SK-N-SH (cell line): Measurements from ENCODE around the gene PORCN. TPM values are rescaled to one million over a fixed set of nuclear protein-coding genes. Genes with fewer than 3 reads are reported as not detected.

Experiments
- CTCF ChIA-PET: fragments of 300-600, 350-600 bp; formaldehyde crosslinking; extraction: SDS; loops from one replicate; lab custom pipeline; 2021; lab: Yijun Ruan, JAX
- POLR2A ChIA-PET: fragments of 350-600 bp; sonication (Branson Sonifier 250); formaldehyde crosslinking; extraction: SDS; loops from one replicate; lab custom pipeline; 2020; ENCODE audit warnings: antibody characterized with exemption, inconsistent platforms; lab: Yijun Ruan, JAX
- DNase-seq: peaks from one replicate; pipeline ENCODE4 v3.0.0; 2012
- H2AFZ ChIP-seq: fragments of 200-600 bp; sonication (generic); 2 replicates; pipeline ENCODE4 v1.8.1; 2016; ENCODE audit warnings: antibody characterized with exemption, mild to moderate bottlenecking, low read depth
- H3F3A ChIP-seq: fragments of 200-600 bp; sonication (generic); replicated peaks from 2 replicates; pipeline ENCODE3; 2016; ENCODE audit warnings: antibody characterized with exemption, mild to moderate bottlenecking; ENCODE audit not compliant: insufficient read depth
- H3K27ac ChIP-seq, 2 experiments: fragments of 200-500 bp in 1 of 2; fragments of 200-600 bp in 1 of 2; sonication (Bioruptor generic) in 1 of 2; sonication (generic), shearing (Covaris generic) in 1 of 2; 2 replicates each; pipeline versions ENCODE4 v1.5.1 to v1.6.1; 2014 to 2016; ENCODE audit warnings: low read depth in 2 of 2, inconsistent platforms in 1 of 2, low read length in 1 of 2, mild to moderate bottlenecking in 1 of 2, mixed read lengths in 1 of 2
- H3K27me3 ChIP-seq: fragments of 200-600 bp; sonication (generic), shearing (Covaris generic); 2 replicates; pipeline ENCODE4 v1.6.1; 2016; ENCODE audit warnings: mixed run types; ENCODE audit not compliant: insufficient read depth
- H3K36me3 ChIP-seq, 2 experiments: fragments of 200-500 bp in 1 of 2; fragments of 200-600 bp in 1 of 2; sonication (Bioruptor generic) in 1 of 2; sonication (generic) in 1 of 2; replicated peaks in 1 of 2; 2 replicates each; pipeline versions ENCODE3 to v1.5.1; 2014 to 2016; ENCODE audit warnings: low read length in 1 of 2, mild to moderate bottlenecking in 1 of 2; ENCODE audit not compliant: insufficient read depth in 2 of 2, control insufficient read depth in 1 of 2
- H3K4me1 ChIP-seq, 2 experiments: fragments of 200-500 bp in 1 of 2; fragments of 200-600 bp in 1 of 2; sonication (Bioruptor generic) in 1 of 2; sonication (generic), shearing (Covaris generic) in 1 of 2; 2 replicates each; pipeline versions ENCODE4 v1.5.1 to v1.6.1; 2014 to 2016; ENCODE audit warnings: low read depth in 1 of 2, low read length in 1 of 2, mixed run types in 1 of 2; ENCODE audit not compliant: insufficient read depth in 2 of 2, control insufficient read depth in 1 of 2
- H3K4me2 ChIP-seq: fragments of 200-600 bp; sonication (generic), shearing (Covaris generic); 2 replicates; pipeline ENCODE4 v1.6.1; 2017; ENCODE audit warnings: mixed run types
- H3K4me3 ChIP-seq, 2 experiments: fragments of 200-500 bp in 1 of 2; fragments of 200-600 bp in 1 of 2; sonication (Bioruptor generic) in 1 of 2; sonication (generic), shearing (Covaris generic) in 1 of 2; 2 replicates each; pipeline versions ENCODE4 v1.5.1 to v1.8.1; 2014 to 2016; ENCODE audit warnings: low read depth in 2 of 2, inconsistent platforms in 1 of 2, low read length in 1 of 2, mild to moderate bottlenecking in 1 of 2, mixed read lengths in 1 of 2, moderate library complexity in 1 of 2
- H3K79me2 ChIP-seq: fragments of 200-600 bp; sonication (generic); 2 replicates; pipeline ENCODE4 v1.8.1; 2017; ENCODE audit warnings: mild to moderate bottlenecking; ENCODE audit not compliant: insufficient read depth
- H3K9ac ChIP-seq: fragments of 200-600 bp; sonication (generic); 2 replicates; pipeline ENCODE4 v1.6.1; 2017; ENCODE audit warnings: mixed run types
- H3K9me2 ChIP-seq: fragments of 200-600 bp; sonication (generic); 2 replicates; pipeline ENCODE4 v1.6.1; 2017; ENCODE audit warnings: mixed run types
- H3K9me3 ChIP-seq: fragments of 200-600 bp; sonication (generic); 2 replicates; pipeline ENCODE4 v1.6.1; 2017; ENCODE audit warnings: mixed run types, mild to moderate bottlenecking, moderate library complexity
- H4K20me1 ChIP-seq: fragments of 200-600 bp; sonication (generic); 2 replicates; pipeline ENCODE4 v1.6.1; 2017; ENCODE audit warnings: mild to moderate bottlenecking, mixed run types; ENCODE audit not compliant: insufficient read depth
- CHD2 ChIP-seq: fragments of 150-350 bp; IDR thresholded peaks from 2 replicates; pipeline ENCODE4 v1.6.1; 2018; ENCODE audit warnings: low read length; ENCODE audit not compliant: partially characterized antibody
- CTCF ChIP-seq: fragments of 200-600 bp; sonication (generic); IDR thresholded peaks from 2 replicates; pipeline ENCODE4 v1.6.1; 2017; ENCODE audit warnings: antibody characterized with exemption, mild to moderate bottlenecking, moderate library complexity
- EZH2phosphoT487 ChIP-seq: fragments of 200-600 bp; sonication (generic); IDR thresholded peaks from 2 replicates; pipeline ENCODE4 v1.6.1; 2017; ENCODE audit warnings: low read depth, mixed run types, mild to moderate bottlenecking, antibody characterized with exemption, moderate library complexity, borderline replicate concordance
- FOXM1 ChIP-seq: IDR thresholded peaks from 2 replicates; pipeline ENCODE4 v1.4.0; 2012; ENCODE audit warnings: low read depth, mild to moderate bottlenecking
- GABPA ChIP-seq: IDR thresholded peaks from 2 replicates; pipeline ENCODE4 v1.4.0; 2012; ENCODE audit warnings: low read depth, mild to moderate bottlenecking
- JUND ChIP-seq: IDR thresholded peaks from 2 replicates; pipeline ENCODE4 v1.4.0; 2012
- MXI1 ChIP-seq: IDR thresholded peaks from 2 replicates; pipeline ENCODE4 v1.6.1; 2012; ENCODE audit warnings: mild to moderate bottlenecking, low read depth, low read length, improper control_type of control experiment
- NFIC ChIP-seq: IDR thresholded peaks from 2 replicates; pipeline ENCODE4 v1.4.0; 2012; ENCODE audit warnings: borderline replicate concordance
- REST ChIP-seq: IDR thresholded peaks from 2 replicates; pipeline ENCODE4 v1.6.1; 2012; ENCODE audit warnings: mild to moderate bottlenecking, low read depth, low read length, moderate library complexity
- RFX5 ChIP-seq: IDR thresholded peaks from 2 replicates; pipeline ENCODE4 v1.6.1; 2012; ENCODE audit warnings: mild to moderate bottlenecking, improper control_type of control experiment, low read length
- RXRA ChIP-seq: IDR thresholded peaks from 2 replicates; pipeline ENCODE4 v1.4.0; 2012; ENCODE audit warnings: low read depth, mild to moderate bottlenecking, borderline replicate concordance
- SIN3A ChIP-seq: IDR thresholded peaks from 2 replicates; pipeline ENCODE4 v1.6.1; 2012; ENCODE audit warnings: low read depth, mild to moderate bottlenecking, low read length, moderate library complexity, borderline replicate concordance
- TAF1 ChIP-seq: IDR thresholded peaks from 2 replicates; pipeline ENCODE4 v1.6.1; 2012; ENCODE audit warnings: low read depth, mild to moderate bottlenecking, low read length, moderate library complexity, borderline replicate concordance
- TCF12 ChIP-seq: IDR thresholded peaks from 2 replicates; pipeline ENCODE4 v1.4.0; 2012
- TEAD4 ChIP-seq: IDR thresholded peaks from 2 replicates; pipeline ENCODE4 v1.4.0; 2012; ENCODE audit warnings: mild to moderate bottlenecking, borderline replicate concordance; ENCODE audit not compliant: insufficient read depth
- YY1 ChIP-seq: IDR thresholded peaks from 2 replicates; pipeline ENCODE4 v1.4.0; 2012; ENCODE audit warnings: low read depth, mild to moderate bottlenecking
- WGBS: methylation state at CpG from one replicate; pipeline ENCODE4 v1.1.6; 2017; ENCODE audit warnings: low lambda C conversion rate; 5-methylcytosine and 5-hydroxymethylcytosine counted together
- polyA plus RNA-seq, 3 experiments: library from polyadenylated mRNA; depleted of rRNA; stranded (reverse); fragments of >200 nt; gene quantifications; 2 replicates each; pipeline ENCODE4 v1.2.3, GENCODE V29; 2012
- TF ChIP-seq, protein P1 (sequence below): IDR thresholded peaks from 2 replicates; pipeline ENCODE4; 2012
- TF ChIP-seq, protein P2 (sequence below): IDR thresholded peaks from 2 replicates; pipeline ENCODE4 v1.4.0; 2012; ENCODE audit warnings: low read depth, borderline replicate concordance

The PORCN gene
- polyA plus RNA-seq, 1 of the 3 experiments (the other 2 are of a cell fraction): 11.0 TPM

DNA sequence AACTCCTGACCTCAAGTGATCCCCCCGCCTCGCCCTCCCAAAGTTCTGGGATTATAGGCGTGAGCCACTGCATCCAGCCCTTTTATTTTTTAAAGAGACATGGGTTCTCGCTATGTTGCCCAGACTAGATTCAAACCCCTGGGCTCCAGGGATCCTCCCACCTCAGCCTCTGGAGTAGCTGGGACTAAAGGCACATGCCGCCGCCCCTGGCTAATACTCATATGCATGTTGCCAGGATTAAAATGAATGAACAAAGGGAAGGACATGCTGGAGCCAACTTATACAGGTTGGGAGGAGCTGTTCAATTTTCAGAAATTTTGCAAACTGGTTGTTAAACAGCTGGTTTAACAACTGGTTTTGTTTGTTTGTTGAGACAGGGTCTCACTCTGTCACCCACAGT is 34.2 kb upstream of the PORCN start:
- H3K9me2 ChIP-seq: no peaks in the 10 kb centered on the region
- peaks cover 27% of the 10 kb centered on the region for H3K79me2 ChIP-seq
- no peak overlapping the region for H3K27ac ChIP-seq
- peaks cover 0 to 4% of the 10 kb centered on the region in 2 experiments; a peak in 1 of 4 replicates for H3K4me1 ChIP-seq
- 61% methylated on average over 6 of the region's 6 CpGs for WGBS
- no peaks in the 10 kb centered on the region; the same call in 1 of the 2 replicates for H3K27me3 ChIP-seq
- no peaks in the 10 kb centered on the region for H3F3A ChIP-seq
- H2AFZ ChIP-seq: no peak overlapping the region
- H3K9me3 ChIP-seq: no peaks in the 10 kb centered on the region
- POLR2A ChIA-PET: no interaction called here
- no peak for TF ChIP-seq MXI1
- no peak for TF ChIP-seq YY1
- TF ChIP-seq CHD2: no peak
- TF ChIP-seq FOXM1: no peak
- no peak for TF ChIP-seq NFIC
- no peak for TF ChIP-seq CTCF
- TF ChIP-seq RXRA: no peak
- TF ChIP-seq GABPA: no peak
- no peak for TF ChIP-seq TCF12
- TF ChIP-seq SIN3A: no peak
- no peak for TF ChIP-seq TAF1
- no peak for TF ChIP-seq EZH2phosphoT487
- CTCF ChIA-PET: interaction anchor here (0.8 to 1.5 kb wide), 4 partner anchors 11 to 45 kb away, joined by 3 read pairs; no protein-coding TSS in a partner anchor
- peak overlapping the region in 1 of 2 experiments; percentile 30; a peak in 1 of 4 replicates for H3K4me3 ChIP-seq
- H4K20me1 ChIP-seq: peaks cover 3% of the 10 kb centered on the region; the same call in 1 of the 2 replicates
- no peak for DNase-seq
- H3K9ac ChIP-seq: no peak overlapping the region
- H3K4me2 ChIP-seq: peak overlapping the region; percentile 62; the same call in 1 of the 2 replicates
- H3K36me3 ChIP-seq: no peaks in the 10 kb centered on the region

- Histone ChIP-seq H3K4me3 (peak overlapping the region; percentile 70 to 82), H3K79me2 (peaks cover 32% of the 10 kb centered on the region), H3K27ac (peak overlapping the region; percentile 32 to 60; a peak in 3 of 4 replicates), H3F3A (no peaks in the 10 kb centered on the region), H3K9me2 (no peaks in the 10 kb centered on the region), H3K4me1 (peaks cover 0 to 4% of the 10 kb centered on the region in 2 experiments; a peak in 1 of 4 replicates), H3K9me3 (no peaks in the 10 kb centered on the region), H4K20me1 (peaks cover 3% of the 10 kb centered on the region; the same call in 1 of the 2 replicates), H2AFZ (peak overlapping the region; percentile 88), H3K4me2 (peak overlapping the region; percentile 62), H3K9ac (peak overlapping the region; percentile 85), H3K27me3 (no peaks in the 10 kb centered on the region; the same call in 1 of the 2 replicates), H3K36me3 (no peaks in the 10 kb centered on the region)
- DNase-seq: peak; percentile 51
- ChIA-PET CTCF (interaction anchor here (0.5 to 1.5 kb wide), 4 partner anchors 10 to 259 kb away, joined by 3 read pairs; no protein-coding TSS in a partner anchor), POLR2A (no interaction called here)
- WGBS: 3% methylated on average over 5 of the region's 5 CpGs
- no peak for TF ChIP-seq JUND
- no peak for TF ChIP-seq EZH2phosphoT487
- TF ChIP-seq RFX5: no peak
- no peak for TF ChIP-seq CTCF
- no peak for TF ChIP-seq REST
- no peak for TF ChIP-seq MXI1
- TF ChIP-seq, protein P1, sequence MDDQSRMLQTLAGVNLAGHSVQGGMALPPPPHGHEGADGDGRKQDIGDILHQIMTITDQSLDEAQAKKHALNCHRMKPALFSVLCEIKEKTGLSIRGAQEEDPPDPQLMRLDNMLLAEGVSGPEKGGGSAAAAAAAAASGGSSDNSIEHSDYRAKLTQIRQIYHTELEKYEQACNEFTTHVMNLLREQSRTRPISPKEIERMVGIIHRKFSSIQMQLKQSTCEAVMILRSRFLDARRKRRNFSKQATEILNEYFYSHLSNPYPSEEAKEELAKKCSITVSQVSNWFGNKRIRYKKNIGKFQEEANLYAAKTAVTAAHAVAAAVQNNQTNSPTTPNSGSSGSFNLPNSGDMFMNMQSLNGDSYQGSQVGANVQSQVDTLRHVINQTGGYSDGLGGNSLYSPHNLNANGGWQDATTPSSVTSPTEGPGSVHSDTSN: no peak
- TF ChIP-seq TEAD4: no peak
- TF ChIP-seq, protein P2, sequence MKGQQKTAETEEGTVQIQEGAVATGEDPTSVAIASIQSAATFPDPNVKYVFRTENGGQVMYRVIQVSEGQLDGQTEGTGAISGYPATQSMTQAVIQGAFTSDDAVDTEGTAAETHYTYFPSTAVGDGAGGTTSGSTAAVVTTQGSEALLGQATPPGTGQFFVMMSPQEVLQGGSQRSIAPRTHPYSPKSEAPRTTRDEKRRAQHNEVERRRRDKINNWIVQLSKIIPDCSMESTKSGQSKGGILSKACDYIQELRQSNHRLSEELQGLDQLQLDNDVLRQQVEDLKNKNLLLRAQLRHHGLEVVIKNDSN: no peak
Observed at GRCh38 chrX:48475296-48475695, 33.5 kb upstream of the PORCN start.
